GM12878 (cell line): ENCODE measurements around the gene TMEM176A. TPM values are rescaled to one million over a fixed set of nuclear protein-coding genes. Genes with fewer than 3 reads are reported as not detected.
A peak's percentile ranks its signal among the peaks of the same experiment; 100 is the strongest.

Source experiments
- BACH1 ChIP-seq: fragments of 450-650 bp; IDR thresholded peaks from 2 replicates; pipeline ENCODE4 v1.6.1; 2017; ENCODE audit warnings: mild to moderate bottlenecking, borderline replicate concordance
- BHLHE40 ChIP-seq, 2 experiments: fragments of 450-650 bp in 1 of 2; IDR thresholded peaks; 2 replicates each; pipeline ENCODE4 v1.6.1; 2011 to 2017; ENCODE audit warnings: low read depth in 2 of 2, borderline replicate concordance in 1 of 2, improper control_type of control experiment in 1 of 2, low read length in 1 of 2, mild to moderate bottlenecking in 1 of 2
- CREM ChIP-seq: IDR thresholded peaks from 2 replicates; pipeline ENCODE4 v1.6.1; 2014; ENCODE audit warnings: antibody characterized with exemption, low read depth
- EZH2 ChIP-seq: IDR thresholded peaks from 2 replicates; pipeline ENCODE4 v1.6.1; 2012; ENCODE audit warnings: low read depth, mild to moderate bottlenecking, control low read depth, inconsistent platforms, low read length, borderline replicate concordance; ENCODE audit not compliant: control insufficient read depth
- HDAC6 ChIP-seq: fragments of 200-600 bp; sonication (generic); IDR thresholded peaks from one replicate; pipeline ENCODE4 v1.8.0; 2017; ENCODE audit warnings: antibody characterized with exemption; ENCODE audit not compliant: unreplicated experiment
- IKZF1 ChIP-seq: fragments of 450-650 bp; conservative IDR thresholded peaks from 2 replicates; pipeline ENCODE4 v1.6.1; 2017; ENCODE audit warnings: antibody characterized with exemption, mild to moderate bottlenecking
- IKZF2 ChIP-seq, 2 experiments: fragments of 450-650 bp; IDR thresholded peaks; 2 replicates each; pipeline ENCODE4 v1.6.1; 2017; ENCODE audit warnings: mild to moderate bottlenecking in 2 of 2, moderate library complexity in 2 of 2
- IRF4 ChIP-seq: IDR thresholded peaks from 2 replicates; pipeline ENCODE4 v1.6.1; 2011; ENCODE audit warnings: low read depth, low read length
- JUND ChIP-seq: IDR thresholded peaks from 2 replicates; pipeline ENCODE4 v1.6.1; 2012; ENCODE audit warnings: low read depth, mild to moderate bottlenecking, low read length, improper control_type of control experiment, moderate library complexity
- KDM1A ChIP-seq: fragments of 200-600 bp; sonication (generic); IDR thresholded peaks from 2 replicates; pipeline ENCODE4 v1.6.1; 2016; ENCODE audit warnings: borderline replicate concordance
- MTA2 ChIP-seq: fragments of 450-650 bp; IDR thresholded peaks from 2 replicates; pipeline ENCODE4 v1.6.1; 2016; ENCODE audit warnings: low read depth, mild to moderate bottlenecking, moderate library complexity
- NRF1 ChIP-seq: conservative IDR thresholded peaks from 2 replicates; pipeline ENCODE4 v1.6.1; 2011; ENCODE audit warnings: mild to moderate bottlenecking, low read depth, low read length, improper control_type of control experiment
- RAD21 ChIP-seq: IDR thresholded peaks from 2 replicates; pipeline ENCODE4 v1.6.1; 2011; ENCODE audit warnings: mild to moderate bottlenecking, low read depth, low read length, moderate library complexity; ENCODE audit not compliant: insufficient read depth
- RELA ChIP-seq: fragments of 450-650 bp; IDR thresholded peaks from 2 replicates; pipeline ENCODE4 v1.8.0; 2014; ENCODE audit warnings: borderline replicate concordance; ENCODE audit not compliant: partially characterized antibody
- SRF ChIP-seq, 2 experiments: IDR thresholded peaks; 2 replicates each; pipeline ENCODE4 v1.6.1; 2011; ENCODE audit warnings: low read depth in 2 of 2, low read length in 2 of 2, mild to moderate bottlenecking in 1 of 2, moderate library complexity in 1 of 2
- SUPT20H ChIP-seq: IDR thresholded peaks from 2 replicates; pipeline ENCODE4 v1.6.1; 2011; ENCODE audit warnings: low read depth, mild to moderate bottlenecking, low read length, moderate library complexity, borderline replicate concordance; ENCODE audit not compliant: control insufficient read depth
- ZNF622 ChIP-seq: fragments of 450-650 bp; IDR thresholded peaks from 2 replicates; pipeline ENCODE4 v1.6.1; 2017; ENCODE audit warnings: mild to moderate bottlenecking, inconsistent platforms
- polyA plus RNA-seq, 11 experiments: library from polyadenylated mRNA; depleted of rRNA in 4 of 11; unstranded in 6 of 11; stranded (reverse) in 5 of 11; fragments of >200 nt; fragmentation: Nextera tagmentation in 4 of 11; fragmentation: Illumina TruSeq in 1 of 11; extraction: Ambion mirVana in 4 of 11; extraction: Trizol in 1 of 11; gene quantifications; 1 replicate in 1 of 11; 2 replicates in 10 of 11; pipeline versions ENCODE4 v1.2.1 to v1.2.3, GENCODE V29; 2011 to 2016; ENCODE audit warnings: inconsistent platforms in 2 of 11, missing spikeins in 2 of 11, low read depth in 1 of 11
- total RNA-seq, 4 experiments: library from RNA; depleted of rRNA in 3 of 4; stranded (reverse); fragments of >200 nt in 3 of 4; fragmentation: Illumina TruSeq in 1 of 4; extraction: Trizol in 1 of 4; gene quantifications; 2 replicates each; pipeline versions ENCODE4 v1.2.1 to v1.2.3, GENCODE V29; 2013 to 2021
- TF ChIP-seq, protein P1 (sequence below), 3 experiments: IDR thresholded peaks in 2 of 3; conservative IDR thresholded peaks in 1 of 3; 2 replicates each; pipeline ENCODE4 v1.5.1; 2011; ENCODE audit warnings: low read depth in 3 of 3, low read length in 3 of 3, mild to moderate bottlenecking in 3 of 3, control low read depth in 2 of 3, moderate library complexity in 2 of 3, inconsistent platforms in 1 of 3, mixed read lengths in 1 of 3; ENCODE audit not compliant: control insufficient read depth in 2 of 3, insufficient read depth in 1 of 3; ENCODE audit errors: extremely low read depth in 1 of 3
- TF ChIP-seq, protein P2 (sequence below): IDR thresholded peaks from 2 replicates; pipeline ENCODE4 v1.6.1; 2012; ENCODE audit warnings: low read length, inconsistent platforms
- TF ChIP-seq, protein P3 (sequence below): fragments of 150-350 bp; IDR thresholded peaks from 2 replicates; pipeline ENCODE4 v1.6.1; 2016; ENCODE audit warnings: low read depth, low read length

The TMEM176A gene
- total and polyA plus RNA-seq, 10 of the 15 experiments (the other 5 are each of a cell fraction or from before 2014, with no cell fraction given): not detected

DNA sequence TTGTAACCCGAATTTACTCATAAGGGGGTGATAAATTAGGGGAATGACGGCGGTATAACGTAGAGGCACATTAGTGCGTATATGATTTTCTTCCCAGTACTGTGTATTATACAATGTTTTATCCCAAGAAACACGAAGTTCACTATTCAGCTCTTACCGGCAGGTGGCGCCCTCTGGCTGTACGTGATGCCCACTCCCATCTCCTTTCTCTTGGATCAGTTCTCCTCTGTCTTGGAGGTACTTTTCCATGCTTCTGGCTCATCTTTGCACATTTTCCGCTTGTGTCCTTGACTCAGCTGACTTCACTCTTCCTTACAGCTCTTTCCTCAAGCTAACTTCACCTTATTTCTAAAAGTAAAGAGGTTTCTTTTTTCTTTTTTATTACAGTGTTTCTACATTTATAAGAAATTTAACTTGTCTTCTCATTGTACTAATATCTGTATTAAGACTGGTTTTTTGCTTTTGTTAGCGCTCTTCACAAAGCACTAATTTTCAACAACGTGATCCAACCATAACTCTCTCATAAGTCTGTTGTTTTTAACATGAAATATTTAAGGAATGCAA is 21.7 kb upstream of the TMEM176A start (continued):
- TF ChIP-seq RELA (no peak), ZNF622 (no peak), JUND (no peak), KDM1A (no peak), IKZF1 (peak; percentile 63), SUPT20H (no peak), RAD21 (peak; percentile 77), IRF4 (0 out of 2 replicates have a peak, but pooled peaks have one; percentile 26), BACH1 (no peak), HDAC6 (no peak), CREM (no peak), NRF1 (no peak), IKZF2 (IDR thresholded peaks at IDR 0.05) (peak; percentile 49 to 57; a peak in 2 of 4 replicates), SRF (IDR thresholded peaks at IDR 0.05; ENCODE audit: low read depth in 2 of 2, low read length in 2 of 2) (no peak), BHLHE40 (IDR thresholded peaks at IDR 0.05; ENCODE audit: borderline replicate concordance in 1 of 2, low read depth in 2 of 2, low read length in 1 of 2) (no peak), MTA2 (no peak), EZH2 (no peak)
- TF ChIP-seq, protein P1, sequence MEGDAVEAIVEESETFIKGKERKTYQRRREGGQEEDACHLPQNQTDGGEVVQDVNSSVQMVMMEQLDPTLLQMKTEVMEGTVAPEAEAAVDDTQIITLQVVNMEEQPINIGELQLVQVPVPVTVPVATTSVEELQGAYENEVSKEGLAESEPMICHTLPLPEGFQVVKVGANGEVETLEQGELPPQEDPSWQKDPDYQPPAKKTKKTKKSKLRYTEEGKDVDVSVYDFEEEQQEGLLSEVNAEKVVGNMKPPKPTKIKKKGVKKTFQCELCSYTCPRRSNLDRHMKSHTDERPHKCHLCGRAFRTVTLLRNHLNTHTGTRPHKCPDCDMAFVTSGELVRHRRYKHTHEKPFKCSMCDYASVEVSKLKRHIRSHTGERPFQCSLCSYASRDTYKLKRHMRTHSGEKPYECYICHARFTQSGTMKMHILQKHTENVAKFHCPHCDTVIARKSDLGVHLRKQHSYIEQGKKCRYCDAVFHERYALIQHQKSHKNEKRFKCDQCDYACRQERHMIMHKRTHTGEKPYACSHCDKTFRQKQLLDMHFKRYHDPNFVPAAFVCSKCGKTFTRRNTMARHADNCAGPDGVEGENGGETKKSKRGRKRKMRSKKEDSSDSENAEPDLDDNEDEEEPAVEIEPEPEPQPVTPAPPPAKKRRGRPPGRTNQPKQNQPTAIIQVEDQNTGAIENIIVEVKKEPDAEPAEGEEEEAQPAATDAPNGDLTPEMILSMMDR (IDR thresholded peaks at IDR 0.05 in 2 of 3, conservative IDR thresholded peaks at IDR 0.05 in 1 of 3; ENCODE audit: control insufficient read depth in 2 of 3, extremely low read depth in 1 of 3, insufficient read depth in 1 of 3, low read depth in 3 of 3, low read length in 3 of 3): peak; percentile 87 to 92 (median 88)
- TF ChIP-seq, protein P2, sequence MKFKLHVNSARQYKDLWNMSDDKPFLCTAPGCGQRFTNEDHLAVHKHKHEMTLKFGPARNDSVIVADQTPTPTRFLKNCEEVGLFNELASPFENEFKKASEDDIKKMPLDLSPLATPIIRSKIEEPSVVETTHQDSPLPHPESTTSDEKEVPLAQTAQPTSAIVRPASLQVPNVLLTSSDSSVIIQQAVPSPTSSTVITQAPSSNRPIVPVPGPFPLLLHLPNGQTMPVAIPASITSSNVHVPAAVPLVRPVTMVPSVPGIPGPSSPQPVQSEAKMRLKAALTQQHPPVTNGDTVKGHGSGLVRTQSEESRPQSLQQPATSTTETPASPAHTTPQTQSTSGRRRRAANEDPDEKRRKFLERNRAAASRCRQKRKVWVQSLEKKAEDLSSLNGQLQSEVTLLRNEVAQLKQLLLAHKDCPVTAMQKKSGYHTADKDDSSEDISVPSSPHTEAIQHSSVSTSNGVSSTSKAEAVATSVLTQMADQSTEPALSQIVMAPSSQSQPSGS: no peak
- TF ChIP-seq, protein P3, sequence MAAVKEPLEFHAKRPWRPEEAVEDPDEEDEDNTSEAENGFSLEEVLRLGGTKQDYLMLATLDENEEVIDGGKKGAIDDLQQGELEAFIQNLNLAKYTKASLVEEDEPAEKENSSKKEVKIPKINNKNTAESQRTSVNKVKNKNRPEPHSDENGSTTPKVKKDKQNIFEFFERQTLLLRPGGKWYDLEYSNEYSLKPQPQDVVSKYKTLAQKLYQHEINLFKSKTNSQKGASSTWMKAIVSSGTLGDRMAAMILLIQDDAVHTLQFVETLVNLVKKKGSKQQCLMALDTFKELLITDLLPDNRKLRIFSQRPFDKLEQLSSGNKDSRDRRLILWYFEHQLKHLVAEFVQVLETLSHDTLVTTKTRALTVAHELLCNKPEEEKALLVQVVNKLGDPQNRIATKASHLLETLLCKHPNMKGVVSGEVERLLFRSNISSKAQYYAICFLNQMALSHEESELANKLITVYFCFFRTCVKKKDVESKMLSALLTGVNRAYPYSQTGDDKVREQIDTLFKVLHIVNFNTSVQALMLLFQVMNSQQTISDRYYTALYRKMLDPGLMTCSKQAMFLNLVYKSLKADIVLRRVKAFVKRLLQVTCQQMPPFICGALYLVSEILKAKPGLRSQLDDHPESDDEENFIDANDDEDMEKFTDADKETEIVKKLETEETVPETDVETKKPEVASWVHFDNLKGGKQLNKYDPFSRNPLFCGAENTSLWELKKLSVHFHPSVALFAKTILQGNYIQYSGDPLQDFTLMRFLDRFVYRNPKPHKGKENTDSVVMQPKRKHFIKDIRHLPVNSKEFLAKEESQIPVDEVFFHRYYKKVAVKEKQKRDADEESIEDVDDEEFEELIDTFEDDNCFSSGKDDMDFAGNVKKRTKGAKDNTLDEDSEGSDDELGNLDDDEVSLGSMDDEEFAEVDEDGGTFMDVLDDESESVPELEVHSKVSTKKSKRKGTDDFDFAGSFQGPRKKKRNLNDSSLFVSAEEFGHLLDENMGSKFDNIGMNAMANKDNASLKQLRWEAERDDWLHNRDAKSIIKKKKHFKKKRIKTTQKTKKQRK: no peak
